Loucy (cell line): ENCODE data around the gene DVL2.

Source experiments
- EZH2phosphoT487 ChIP-seq: fragments of 200-600 bp; IDR thresholded peaks from 2 replicates; pipeline ENCODE4 v1.6.1; 2018; ENCODE audit warnings: antibody characterized with exemption, mild to moderate bottlenecking, moderate library complexity, borderline replicate concordance
- TF ChIP-seq, protein P1 (sequence below): fragments of 200-600 bp; sonication (generic); conservative IDR thresholded peaks from 2 replicates; pipeline ENCODE4 v1.5.1; 2014; ENCODE audit warnings: mild to moderate bottlenecking, antibody characterized with exemption, low read length

DNA sequence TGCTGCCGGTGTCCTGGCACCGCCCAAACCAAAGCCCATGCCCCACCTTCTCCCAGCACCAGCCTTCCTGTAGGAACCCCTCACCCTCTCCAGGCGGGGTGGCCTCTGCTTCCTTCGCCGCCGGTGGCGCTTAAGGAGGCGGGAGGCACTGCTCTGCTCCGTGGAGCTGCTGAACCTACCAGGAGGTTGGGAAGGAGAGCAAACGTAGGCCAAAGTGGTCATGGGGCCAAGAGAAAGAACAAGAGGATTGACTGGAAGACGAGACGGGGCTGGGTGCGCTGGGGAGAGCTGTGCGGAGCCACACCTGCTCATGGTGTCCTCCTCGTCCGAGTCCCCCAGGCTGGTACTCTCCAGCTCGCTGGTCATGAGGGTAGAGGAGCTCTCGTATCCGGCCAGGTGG is 4.8 kb downstream of the DVL2 start:
- TF ChIP-seq, protein P1, sequence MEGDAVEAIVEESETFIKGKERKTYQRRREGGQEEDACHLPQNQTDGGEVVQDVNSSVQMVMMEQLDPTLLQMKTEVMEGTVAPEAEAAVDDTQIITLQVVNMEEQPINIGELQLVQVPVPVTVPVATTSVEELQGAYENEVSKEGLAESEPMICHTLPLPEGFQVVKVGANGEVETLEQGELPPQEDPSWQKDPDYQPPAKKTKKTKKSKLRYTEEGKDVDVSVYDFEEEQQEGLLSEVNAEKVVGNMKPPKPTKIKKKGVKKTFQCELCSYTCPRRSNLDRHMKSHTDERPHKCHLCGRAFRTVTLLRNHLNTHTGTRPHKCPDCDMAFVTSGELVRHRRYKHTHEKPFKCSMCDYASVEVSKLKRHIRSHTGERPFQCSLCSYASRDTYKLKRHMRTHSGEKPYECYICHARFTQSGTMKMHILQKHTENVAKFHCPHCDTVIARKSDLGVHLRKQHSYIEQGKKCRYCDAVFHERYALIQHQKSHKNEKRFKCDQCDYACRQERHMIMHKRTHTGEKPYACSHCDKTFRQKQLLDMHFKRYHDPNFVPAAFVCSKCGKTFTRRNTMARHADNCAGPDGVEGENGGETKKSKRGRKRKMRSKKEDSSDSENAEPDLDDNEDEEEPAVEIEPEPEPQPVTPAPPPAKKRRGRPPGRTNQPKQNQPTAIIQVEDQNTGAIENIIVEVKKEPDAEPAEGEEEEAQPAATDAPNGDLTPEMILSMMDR: no peak
- no peak for TF ChIP-seq EZH2phosphoT487
